HCT116 (cell line): Measurements from ENCODE around the gene GMIP. TPM values are rescaled to one million over a fixed set of nuclear protein-coding genes. Genes with fewer than 3 reads are reported as not detected.

Source experiments
- ATAC-seq: fragments of 200-7000 bp; cut with Tn5 transposase; 2 replicates; pipeline ENCODE4 v1.9.1; 2020; ENCODE audit warnings: mild to moderate bottlenecking, moderate library complexity
- BruUV-seq: library from RNA; stranded (reverse); fragments of 400-500 nt; replicated peaks from 2 replicates; lab custom pipeline; 2021; lab: Mats Ljungman, UMichigan
- CTCF ChIA-PET: fragments of 300-600 bp; sonication (Branson Sonifier 250); formaldehyde crosslinking; loops from one replicate; lab custom pipeline; 2021; ENCODE audit warnings: antibody characterized with exemption; lab: Charles Lee
- POLR2A ChIA-PET: fragments of 300-600, 350-600 bp; sonication (Branson Sonifier 250); formaldehyde crosslinking; loops from one replicate; lab custom pipeline; 2021; ENCODE audit warnings: antibody characterized with exemption; lab: Charles Lee
- RAD21 ChIA-PET, 2 experiments: fragments of 300-600 bp; sonication (Branson Sonifier 250); formaldehyde crosslinking; loops; one replicate each; lab custom pipeline; 2023; ENCODE audit warnings: low total read pairs in 2 of 2; ENCODE audit not compliant: uncharacterized antibody in 2 of 2, unreplicated experiment in 2 of 2, low non-redundant PET in 1 of 2; lab: Charles Lee
- DNase-seq: peaks from one replicate; pipeline ENCODE4 v3.0.0-alpha.2; 2010; ENCODE audit warnings: low read depth, low spot score
- H2AFZ ChIP-seq: fragments of 200-600 bp; shearing (Covaris generic), sonication (generic); 2 replicates; pipeline ENCODE4 v1.6.1; 2017; ENCODE audit warnings: low read depth, mixed run types, mixed read lengths, antibody characterized with exemption, low read length; ENCODE audit not compliant: poor library complexity, severe bottlenecking
- H3K27ac ChIP-seq: 2 replicates; pipeline ENCODE4 v1.5.1; 2012; ENCODE audit warnings: low read depth, low read length
- H3K27me3 ChIP-seq: fragments of 200-600 bp; sonication (generic); 2 replicates; pipeline ENCODE4 v1.6.1; 2016; ENCODE audit warnings: mixed run types, low read length, mixed read lengths; ENCODE audit not compliant: insufficient read depth
- H3K36me3 ChIP-seq, 2 experiments: fragments of 200-500 bp in 1 of 2; fragments of 200-600 bp in 1 of 2; sonication (Bioruptor generic) in 1 of 2; sonication (generic) in 1 of 2; 2 replicates each; pipeline versions ENCODE4 v1.5.1 to v1.6.1; 2014 to 2016; ENCODE audit warnings: low read length in 2 of 2, inconsistent platforms in 1 of 2, mixed read lengths in 1 of 2, mixed run types in 1 of 2; ENCODE audit not compliant: insufficient read depth in 2 of 2, control insufficient read depth in 1 of 2
- H3K4me1 ChIP-seq, 2 experiments: fragments of 200-600 bp in 1 of 2; sonication (generic) in 1 of 2; 2 replicates each; pipeline versions ENCODE4 v1.5.1 to v1.6.1; 2012 to 2017; ENCODE audit warnings: low read length in 2 of 2, inconsistent platforms in 1 of 2, mild to moderate bottlenecking in 1 of 2, mixed read lengths in 1 of 2, mixed run types in 1 of 2, moderate library complexity in 1 of 2; ENCODE audit not compliant: insufficient read depth in 2 of 2, control insufficient read depth in 1 of 2
- H3K4me2 ChIP-seq: fragments of 200-600 bp; sonication (generic); 2 replicates; pipeline ENCODE4 v1.6.1; 2017; ENCODE audit warnings: mixed run types, low read length, mixed read lengths
- H3K4me3 ChIP-seq, 2 experiments: fragments of 200-600 bp in 1 of 2; sonication (generic) in 1 of 2; replicated peaks in 1 of 2; 2 replicates each; pipeline ENCODE4 v1.5.1; 2011 to 2016; ENCODE audit warnings: low read length in 2 of 2, control low read depth in 1 of 2, low read depth in 1 of 2, mild to moderate bottlenecking in 1 of 2, mixed read lengths in 1 of 2, mixed run types in 1 of 2
- H3K79me2 ChIP-seq: fragments of 200-600 bp; sonication (generic); 2 replicates; pipeline ENCODE4 v1.6.1; 2017; ENCODE audit warnings: mild to moderate bottlenecking, mixed run types, low read length, moderate library complexity, mixed read lengths; ENCODE audit not compliant: insufficient read depth
- H3K9ac ChIP-seq: fragments of 200-600 bp; sonication (generic); 2 replicates; pipeline ENCODE4 v1.6.1; 2016; ENCODE audit warnings: low read length, mixed read lengths
- H3K9me2 ChIP-seq: fragments of 200-600 bp; sonication (generic), shearing (Covaris generic); 2 replicates; pipeline ENCODE4 v1.6.1; 2017; ENCODE audit warnings: mixed run types, mild to moderate bottlenecking, moderate library complexity; ENCODE audit not compliant: insufficient read depth
- H3K9me3 ChIP-seq, 2 experiments: fragments of 200-500 bp in 1 of 2; fragments of 200-600 bp in 1 of 2; sonication (Bioruptor generic) in 1 of 2; sonication (generic) in 1 of 2; 2 replicates each; pipeline ENCODE4 v1.6.1; 2014 to 2017; ENCODE audit warnings: low read length in 2 of 2, mixed read lengths in 2 of 2, inconsistent platforms in 1 of 2, low read depth in 1 of 2, mild to moderate bottlenecking in 1 of 2, mixed run types in 1 of 2, moderate library complexity in 1 of 2; ENCODE audit not compliant: control insufficient read depth in 1 of 2, insufficient read depth in 1 of 2
- H4K20me1 ChIP-seq: fragments of 200-600 bp; sonication (generic), shearing (Covaris generic); 2 replicates; pipeline ENCODE4 v1.6.1; 2017; ENCODE audit warnings: mixed run types, mild to moderate bottlenecking, moderate library complexity; ENCODE audit not compliant: insufficient read depth
- ATF3 ChIP-seq: IDR thresholded peaks from 2 replicates; pipeline ENCODE4 v1.6.1; 2012
- CBX3 ChIP-seq: IDR thresholded peaks from 2 replicates; pipeline ENCODE4 v1.6.1; 2012; ENCODE audit warnings: low read depth
- CEBPB ChIP-seq: IDR thresholded peaks from 2 replicates; pipeline ENCODE4 v1.6.1; 2012; ENCODE audit warnings: low read depth
- CTCF ChIP-seq, 3 experiments: fragments of 200-600 bp in 1 of 3; sonication (generic) in 1 of 3; IDR thresholded peaks in 2 of 3; conservative IDR thresholded peaks in 1 of 3; 2 replicates each; pipeline ENCODE4 v1.5.1; 2012 to 2017; ENCODE audit warnings: low read depth in 2 of 3, low read length in 2 of 3, antibody characterized with exemption in 1 of 3, borderline replicate concordance in 1 of 3, control low read depth in 1 of 3, mild to moderate bottlenecking in 1 of 3, mixed read lengths in 1 of 3, mixed run types in 1 of 3, moderate library complexity in 1 of 3; ENCODE audit not compliant: insufficient read depth in 1 of 3
- EGR1 ChIP-seq: IDR thresholded peaks from 2 replicates; pipeline ENCODE4 v1.6.1; 2012; ENCODE audit warnings: low read depth
- EZH2 ChIP-seq: fragments of 200-600 bp; sonication (generic); IDR thresholded peaks from 2 replicates; pipeline ENCODE4 v1.6.1; 2017; ENCODE audit warnings: antibody characterized with exemption, mixed run types
- EZH2phosphoT487 ChIP-seq: fragments of 200-600 bp; IDR thresholded peaks from 2 replicates; pipeline ENCODE4 v1.6.1; 2018; ENCODE audit warnings: antibody characterized with exemption, borderline replicate concordance
- FOSL1 ChIP-seq: IDR thresholded peaks from 2 replicates; pipeline ENCODE4 v1.6.1; 2012; ENCODE audit warnings: low read depth
- JUND ChIP-seq: IDR thresholded peaks from 2 replicates; pipeline ENCODE4 v1.6.1; 2012
- MAX ChIP-seq: IDR thresholded peaks from 2 replicates; pipeline ENCODE4 v1.6.1; 2012
- POLR2AphosphoS5 ChIP-seq: IDR thresholded peaks from 2 replicates; pipeline ENCODE4 v1.6.1; 2011; ENCODE audit warnings: mild to moderate bottlenecking, low read depth, low read length, moderate library complexity
- RAD21 ChIP-seq: IDR thresholded peaks from 2 replicates; pipeline ENCODE4 v1.6.1; 2012; ENCODE audit warnings: low read depth, mild to moderate bottlenecking
- SIN3A ChIP-seq: IDR thresholded peaks from 2 replicates; pipeline ENCODE4 v1.6.1; 2012; ENCODE audit warnings: low read depth
- SP1 ChIP-seq: IDR thresholded peaks from 2 replicates; pipeline ENCODE4 v1.6.1; 2012; ENCODE audit warnings: low read depth
- SRF ChIP-seq: IDR thresholded peaks from 2 replicates; pipeline ENCODE4 v1.6.1; 2012; ENCODE audit warnings: low read depth
- TCF7L2 ChIP-seq: IDR thresholded peaks from 2 replicates; pipeline ENCODE4 v1.7.0; 2011; ENCODE audit warnings: borderline replicate concordance, inconsistent platforms; ENCODE audit not compliant: insufficient read depth, insufficient read length; ENCODE audit errors: extremely low read depth
- ZFX ChIP-seq: fragments of 450-650 bp; IDR thresholded peaks from 2 replicates; pipeline ENCODE4 v1.6.1; 2017
- intact Hi-C: fragments of 100-400 bp; cut with micrococcal nuclease; formaldehyde crosslinking; loops from 2 replicates; pipeline ENCODE4 v1.10.0; 2022
- total RNA-seq: library from RNA; stranded (reverse); gene quantifications from one replicate; pipeline ENCODE4 v1.2.1, GENCODE V29; 2021; ENCODE audit not compliant: unreplicated experiment
- TF ChIP-seq, protein P1 (sequence below): IDR thresholded peaks from 2 replicates; pipeline ENCODE4 v1.6.1; 2012; ENCODE audit warnings: low read depth

Gene GMIP
- total RNA-seq, 1 experiment from 2014 or later = 16.3 TPM

DNA sequence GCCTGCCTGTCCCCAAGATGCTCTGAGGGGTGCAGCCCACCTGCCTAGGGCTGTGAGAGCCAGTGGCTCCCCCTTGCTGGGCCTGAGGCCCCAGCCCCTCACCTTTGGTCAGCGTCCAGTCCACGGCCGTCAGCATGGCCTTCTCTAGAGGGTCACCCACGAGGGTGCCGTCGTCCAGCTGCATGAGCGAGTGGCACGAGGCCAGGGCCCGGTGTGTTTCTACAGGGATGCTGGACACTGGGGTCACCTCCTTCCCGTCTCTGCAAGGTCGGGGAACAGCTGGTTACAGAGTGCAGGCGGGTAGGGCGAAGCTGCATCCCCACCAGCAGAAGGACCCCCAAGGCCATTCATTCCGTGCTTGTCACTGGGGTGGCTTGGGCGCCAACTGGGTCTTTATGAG lies 11.0 kb upstream of the GMIP start:
- no peak for ATAC-seq
- Histone ChIP-seq H4K20me1 (no peaks in the 10 kb centered on the region), H3K9me2 (no peaks in the 10 kb centered on the region), H3K27ac (no peak overlapping the region), H3K27me3 (no peaks in the 10 kb centered on the region), H3K79me2 (peaks cover 6% of the 10 kb centered on the region), H2AFZ (no peak overlapping the region), H3K4me1 (no peaks in the 10 kb centered on the region), H3K36me3 (peaks cover 54 to 55% of the 10 kb centered on the region in 2 experiments), H3K9ac (no peak overlapping the region), H3K9me3 (no peaks in the 10 kb centered on the region), H3K4me3 (no peak overlapping the region), H3K4me2 (no peak overlapping the region)
- DNase-seq = no peak
- ChIA-PET RAD21 (no interaction called here), POLR2A (interaction anchor here (1.4 kb wide), 1 partner anchor 9 kb away, joined by 3 read pairs; no protein-coding TSS in a partner anchor), CTCF (no interaction called here)
- TF ChIP-seq, protein P1, sequence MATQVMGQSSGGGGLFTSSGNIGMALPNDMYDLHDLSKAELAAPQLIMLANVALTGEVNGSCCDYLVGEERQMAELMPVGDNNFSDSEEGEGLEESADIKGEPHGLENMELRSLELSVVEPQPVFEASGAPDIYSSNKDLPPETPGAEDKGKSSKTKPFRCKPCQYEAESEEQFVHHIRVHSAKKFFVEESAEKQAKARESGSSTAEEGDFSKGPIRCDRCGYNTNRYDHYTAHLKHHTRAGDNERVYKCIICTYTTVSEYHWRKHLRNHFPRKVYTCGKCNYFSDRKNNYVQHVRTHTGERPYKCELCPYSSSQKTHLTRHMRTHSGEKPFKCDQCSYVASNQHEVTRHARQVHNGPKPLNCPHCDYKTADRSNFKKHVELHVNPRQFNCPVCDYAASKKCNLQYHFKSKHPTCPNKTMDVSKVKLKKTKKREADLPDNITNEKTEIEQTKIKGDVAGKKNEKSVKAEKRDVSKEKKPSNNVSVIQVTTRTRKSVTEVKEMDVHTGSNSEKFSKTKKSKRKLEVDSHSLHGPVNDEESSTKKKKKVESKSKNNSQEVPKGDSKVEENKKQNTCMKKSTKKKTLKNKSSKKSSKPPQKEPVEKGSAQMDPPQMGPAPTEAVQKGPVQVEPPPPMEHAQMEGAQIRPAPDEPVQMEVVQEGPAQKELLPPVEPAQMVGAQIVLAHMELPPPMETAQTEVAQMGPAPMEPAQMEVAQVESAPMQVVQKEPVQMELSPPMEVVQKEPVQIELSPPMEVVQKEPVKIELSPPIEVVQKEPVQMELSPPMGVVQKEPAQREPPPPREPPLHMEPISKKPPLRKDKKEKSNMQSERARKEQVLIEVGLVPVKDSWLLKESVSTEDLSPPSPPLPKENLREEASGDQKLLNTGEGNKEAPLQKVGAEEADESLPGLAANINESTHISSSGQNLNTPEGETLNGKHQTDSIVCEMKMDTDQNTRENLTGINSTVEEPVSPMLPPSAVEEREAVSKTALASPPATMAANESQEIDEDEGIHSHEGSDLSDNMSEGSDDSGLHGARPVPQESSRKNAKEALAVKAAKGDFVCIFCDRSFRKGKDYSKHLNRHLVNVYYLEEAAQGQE = no peak
- no peak for TF ChIP-seq MAX
- no peak for TF ChIP-seq CTCF (IDR thresholded peaks at IDR 0.05 in 2 of 3, conservative IDR thresholded peaks at IDR 0.05 in 1 of 3; ENCODE audit: borderline replicate concordance in 1 of 3, insufficient read depth in 1 of 3, low read depth in 2 of 3, low read length in 2 of 3)
- no peak for TF ChIP-seq FOSL1
- TF ChIP-seq SP1 = no peak
- no peak for TF ChIP-seq EGR1
- TF ChIP-seq RAD21 = no peak
- no peak for TF ChIP-seq TCF7L2
- no peak for TF ChIP-seq CBX3
- no peak for TF ChIP-seq ZFX
- TF ChIP-seq JUND = no peak
- no peak for TF ChIP-seq CEBPB
- TF ChIP-seq EZH2 = no peak
- no peak for TF ChIP-seq SIN3A
- TF ChIP-seq POLR2AphosphoS5 = no peak
- no peak for TF ChIP-seq ATF3
- no peak for TF ChIP-seq SRF
- no peak for TF ChIP-seq EZH2phosphoT487
- intact Hi-C loops = no loop called here
- no TSS peak for BruUV-seq
